PFSK-1 (cell line): ENCODE results near the gene MOXD1.

Experiments used
- FOXP2 ChIP-seq: optimal IDR thresholded peaks from 2 replicates; pipeline ENCODE3; 2011; ENCODE audit warnings: borderline replicate concordance, control low read depth, inconsistent platforms; ENCODE audit not compliant: insufficient read depth; ENCODE audit errors: extremely low read length, extremely low read depth
- POLR2AphosphoS5 ChIP-seq: IDR thresholded peaks from 2 replicates; pipeline ENCODE4 v1.6.1; 2012; ENCODE audit warnings: low read depth, mild to moderate bottlenecking, control low read depth, low read length, moderate library complexity
- SIN3A ChIP-seq: IDR thresholded peaks from 2 replicates; pipeline ENCODE4 v1.6.1; 2012; ENCODE audit warnings: mild to moderate bottlenecking, low read length, moderate library complexity, borderline replicate concordance; ENCODE audit not compliant: insufficient read depth
- TAF1 ChIP-seq: IDR thresholded peaks from 2 replicates; pipeline ENCODE4 v1.6.1; 2012; ENCODE audit warnings: low read length, control low read depth, borderline replicate concordance; ENCODE audit not compliant: insufficient read depth
- TF ChIP-seq, protein P1 (sequence below), 2 experiments: IDR thresholded peaks; 2 replicates each; pipeline versions ENCODE4 v1.6.1 to v1.8.0; 2011 to 2012; ENCODE audit warnings: low read depth in 2 of 2, low read length in 2 of 2, control low read depth in 1 of 2, inconsistent platforms in 1 of 2, mild to moderate bottlenecking in 1 of 2, moderate library complexity in 1 of 2; ENCODE audit not compliant: insufficient read depth in 1 of 2

Gene MOXD1

DNA sequence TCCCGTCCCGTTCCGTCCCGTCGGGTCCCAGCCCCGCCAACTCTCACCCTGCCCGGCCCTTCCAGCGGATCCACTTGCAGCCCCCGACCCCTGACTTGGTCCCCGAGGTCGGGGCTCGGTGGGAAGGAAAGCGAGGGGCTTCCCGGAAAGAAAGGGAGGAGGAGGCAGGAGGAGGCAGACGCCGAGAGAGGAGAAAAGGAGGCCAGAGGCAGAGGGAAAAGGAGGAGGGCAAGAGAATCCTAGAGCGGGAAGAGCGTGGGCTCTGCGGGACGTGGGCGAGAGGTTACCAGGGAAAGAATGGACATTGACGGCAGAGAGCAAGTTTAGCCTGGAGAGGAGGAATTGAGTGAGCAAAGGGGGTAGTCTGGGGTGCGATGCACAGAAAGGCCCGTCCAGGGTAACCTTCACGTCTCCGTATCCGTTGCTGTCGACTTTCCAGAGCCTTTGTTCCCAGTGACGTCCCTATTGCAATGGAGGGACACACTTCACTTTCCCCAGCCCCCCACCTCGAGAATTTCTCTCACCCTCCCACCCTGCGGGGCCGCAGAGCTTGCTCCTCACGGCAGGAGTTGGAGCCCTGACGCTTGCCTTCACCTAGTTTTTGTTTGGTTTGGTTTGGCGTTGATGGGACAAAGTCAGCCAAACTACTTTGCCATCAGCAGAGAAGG is 477 bp upstream of the MOXD1 start:
- no peak for TF ChIP-seq FOXP2
- no peak for TF ChIP-seq SIN3A
- TF ChIP-seq TAF1, result no peak
- no peak for TF ChIP-seq POLR2AphosphoS5
- TF ChIP-seq, protein P1, sequence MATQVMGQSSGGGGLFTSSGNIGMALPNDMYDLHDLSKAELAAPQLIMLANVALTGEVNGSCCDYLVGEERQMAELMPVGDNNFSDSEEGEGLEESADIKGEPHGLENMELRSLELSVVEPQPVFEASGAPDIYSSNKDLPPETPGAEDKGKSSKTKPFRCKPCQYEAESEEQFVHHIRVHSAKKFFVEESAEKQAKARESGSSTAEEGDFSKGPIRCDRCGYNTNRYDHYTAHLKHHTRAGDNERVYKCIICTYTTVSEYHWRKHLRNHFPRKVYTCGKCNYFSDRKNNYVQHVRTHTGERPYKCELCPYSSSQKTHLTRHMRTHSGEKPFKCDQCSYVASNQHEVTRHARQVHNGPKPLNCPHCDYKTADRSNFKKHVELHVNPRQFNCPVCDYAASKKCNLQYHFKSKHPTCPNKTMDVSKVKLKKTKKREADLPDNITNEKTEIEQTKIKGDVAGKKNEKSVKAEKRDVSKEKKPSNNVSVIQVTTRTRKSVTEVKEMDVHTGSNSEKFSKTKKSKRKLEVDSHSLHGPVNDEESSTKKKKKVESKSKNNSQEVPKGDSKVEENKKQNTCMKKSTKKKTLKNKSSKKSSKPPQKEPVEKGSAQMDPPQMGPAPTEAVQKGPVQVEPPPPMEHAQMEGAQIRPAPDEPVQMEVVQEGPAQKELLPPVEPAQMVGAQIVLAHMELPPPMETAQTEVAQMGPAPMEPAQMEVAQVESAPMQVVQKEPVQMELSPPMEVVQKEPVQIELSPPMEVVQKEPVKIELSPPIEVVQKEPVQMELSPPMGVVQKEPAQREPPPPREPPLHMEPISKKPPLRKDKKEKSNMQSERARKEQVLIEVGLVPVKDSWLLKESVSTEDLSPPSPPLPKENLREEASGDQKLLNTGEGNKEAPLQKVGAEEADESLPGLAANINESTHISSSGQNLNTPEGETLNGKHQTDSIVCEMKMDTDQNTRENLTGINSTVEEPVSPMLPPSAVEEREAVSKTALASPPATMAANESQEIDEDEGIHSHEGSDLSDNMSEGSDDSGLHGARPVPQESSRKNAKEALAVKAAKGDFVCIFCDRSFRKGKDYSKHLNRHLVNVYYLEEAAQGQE (IDR thresholded peaks at IDR 0.05; ENCODE audit: insufficient read depth in 1 of 2, low read depth in 2 of 2, low read length in 2 of 2), result no peak

GRCh38 chr6:132400555-132400882 is 756 bp downstream of the MOXD1 start:
- TF ChIP-seq SIN3A, result no peak
- no peak for TF ChIP-seq FOXP2
- TF ChIP-seq POLR2AphosphoS5, result no peak
- TF ChIP-seq, protein P1 (IDR thresholded peaks at IDR 0.05; ENCODE audit: insufficient read depth in 1 of 2, low read depth in 2 of 2, low read length in 2 of 2), result no peak
- no peak for TF ChIP-seq TAF1

DNA sequence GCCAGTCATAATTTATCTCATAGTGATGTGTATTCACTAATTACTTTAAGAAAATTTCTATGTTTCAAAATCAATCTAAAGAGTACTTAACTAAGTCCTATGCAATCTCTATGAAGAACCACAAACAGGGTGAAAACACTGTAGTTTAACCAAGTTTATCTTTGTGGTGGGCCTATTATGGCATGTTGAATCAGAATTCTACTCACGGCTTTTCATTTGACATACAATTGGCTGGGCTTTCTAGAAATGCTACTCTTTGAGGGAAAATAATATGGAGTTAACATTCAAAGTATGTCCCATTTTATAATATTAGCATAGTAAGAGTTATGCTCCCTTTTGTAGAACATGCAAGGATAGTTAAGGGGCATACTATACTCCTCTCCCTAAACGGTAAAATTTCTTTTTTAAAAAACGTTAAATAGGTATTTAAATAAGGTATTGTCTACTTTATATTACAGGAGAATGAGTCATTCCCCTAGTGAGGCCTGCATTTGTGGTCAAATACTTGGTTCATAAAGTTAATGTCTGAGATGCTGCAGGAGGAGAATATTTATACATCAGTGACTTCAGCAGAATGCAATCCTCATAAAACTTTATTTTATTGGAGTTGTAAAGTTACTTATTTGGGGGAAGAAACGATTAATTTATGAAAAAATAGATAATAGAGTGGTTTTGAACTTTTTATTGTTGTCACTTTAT is 1.8 kb downstream of the MOXD1 start:
- TF ChIP-seq, protein P1 (IDR thresholded peaks at IDR 0.05; ENCODE audit: insufficient read depth in 1 of 2, low read depth in 2 of 2, low read length in 2 of 2), result no peak
- no peak for TF ChIP-seq POLR2AphosphoS5
- no peak for TF ChIP-seq TAF1
- TF ChIP-seq SIN3A, result no peak
- TF ChIP-seq FOXP2, result no peak

DNA sequence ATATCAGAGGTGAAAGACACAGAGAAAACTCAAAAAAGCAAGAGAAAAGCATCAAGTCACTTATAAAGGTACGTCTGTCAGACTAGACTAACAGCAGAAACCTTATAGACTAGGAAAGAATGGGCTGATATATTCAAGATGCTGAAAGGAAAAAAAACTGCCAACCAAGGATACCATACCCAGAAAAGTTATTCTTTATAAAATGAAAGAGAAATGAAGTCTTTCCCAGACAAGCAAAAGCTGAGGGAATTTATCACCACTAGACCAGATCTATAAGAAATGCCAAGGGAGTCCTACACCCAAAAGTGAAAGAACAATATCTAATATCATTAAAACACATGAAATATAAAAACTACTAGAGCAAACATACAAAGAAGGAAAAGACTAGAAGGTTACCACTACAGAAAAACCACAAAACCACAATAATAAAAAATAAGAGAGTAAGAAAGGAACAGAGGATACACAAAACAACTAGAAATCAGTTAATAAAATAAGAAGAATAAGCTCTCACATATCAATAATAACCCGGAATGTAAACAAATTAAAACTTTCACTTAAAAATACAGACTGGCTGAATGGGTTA is 6.2 kb downstream of the MOXD1 start:
- TF ChIP-seq POLR2AphosphoS5 (no peak), SIN3A (no peak), FOXP2 (no peak), TAF1 (no peak)
- TF ChIP-seq, protein P1 (IDR thresholded peaks at IDR 0.05; ENCODE audit: insufficient read depth in 1 of 2, low read depth in 2 of 2, low read length in 2 of 2), result no peak

- TF ChIP-seq FOXP2 (no peak), POLR2AphosphoS5 (no peak), SIN3A (no peak), TAF1 (no peak)
- TF ChIP-seq, protein P1 (IDR thresholded peaks at IDR 0.05; ENCODE audit: insufficient read depth in 1 of 2, low read depth in 2 of 2, low read length in 2 of 2), result no peak
Observed at GRCh38 chr6:132392792-132393191, 8.5 kb downstream of the MOXD1 start.
